SK-N-MC (cell line): ENCODE results near the gene PRR9.

ENCODE experiments used
- EZH2 ChIP-seq: fragments of 200-600 bp; sonication (generic); IDR thresholded peaks from one replicate; pipeline ENCODE4 v1.6.1; 2017; ENCODE audit warnings: antibody characterized with exemption
- FOXP2 ChIP-seq: optimal IDR thresholded peaks from 2 replicates; pipeline ENCODE3; 2011; ENCODE audit warnings: mild to moderate bottlenecking, moderate library complexity; ENCODE audit not compliant: insufficient read depth; ENCODE audit errors: extremely low read length, control extremely low read depth
- POLR2AphosphoS5 ChIP-seq: IDR thresholded peaks from 2 replicates; pipeline ENCODE4 v1.6.1; 2012; ENCODE audit warnings: mild to moderate bottlenecking, low read depth, low read length, borderline replicate concordance

GRCh38 chr1:153265457-153265856, 48.1 kb downstream of the PRR9 start:
- TF ChIP-seq POLR2AphosphoS5 (no peak), EZH2 (no peak), FOXP2 (no peak)
